NCI-H748 treated with DMSO at 0.1 percent for 48 hours (cell line): ENCODE data around the gene PLIN1.
"Not testable (repeated sequence)": the region's sequence is repeated elsewhere in the genome, so short reads cannot be mapped to it uniquely, and the experiment has no call there.

Experiments used
- DNase-seq: peaks from one replicate; lab custom pipeline; 2025; lab: John Stamatoyannopoulos, UW

Gene PLIN1, protein sequence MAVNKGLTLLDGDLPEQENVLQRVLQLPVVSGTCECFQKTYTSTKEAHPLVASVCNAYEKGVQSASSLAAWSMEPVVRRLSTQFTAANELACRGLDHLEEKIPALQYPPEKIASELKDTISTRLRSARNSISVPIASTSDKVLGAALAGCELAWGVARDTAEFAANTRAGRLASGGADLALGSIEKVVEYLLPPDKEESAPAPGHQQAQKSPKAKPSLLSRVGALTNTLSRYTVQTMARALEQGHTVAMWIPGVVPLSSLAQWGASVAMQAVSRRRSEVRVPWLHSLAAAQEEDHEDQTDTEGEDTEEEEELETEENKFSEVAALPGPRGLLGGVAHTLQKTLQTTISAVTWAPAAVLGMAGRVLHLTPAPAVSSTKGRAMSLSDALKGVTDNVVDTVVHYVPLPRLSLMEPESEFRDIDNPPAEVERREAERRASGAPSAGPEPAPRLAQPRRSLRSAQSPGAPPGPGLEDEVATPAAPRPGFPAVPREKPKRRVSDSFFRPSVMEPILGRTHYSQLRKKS

DNA sequence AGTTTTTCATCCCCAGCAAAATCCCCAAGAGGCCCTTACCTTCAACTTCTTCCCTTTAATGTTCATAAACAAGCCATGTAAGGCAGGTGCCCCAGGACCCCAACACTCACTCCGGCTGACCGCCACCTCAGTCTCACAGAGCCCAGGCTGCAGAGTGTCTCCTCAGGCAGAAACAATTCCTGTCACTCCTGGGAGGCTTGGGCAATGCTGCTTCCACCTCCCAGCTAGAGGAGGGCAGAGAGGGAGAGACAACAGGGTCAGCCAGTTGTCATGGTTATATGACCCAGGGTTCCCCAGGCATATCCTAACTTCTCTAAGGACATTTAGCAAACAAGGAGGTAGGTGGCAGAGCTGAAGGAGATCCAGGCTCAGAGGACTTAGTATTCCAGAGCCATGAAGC lies at the start of gene PLIN1:
TSS of gene PLIN1 (minus strand) at position 156 of the 400 bp plus-strand sequence. CDS start 1,878 bp downstream, outside the sequence.
- DNase-seq: no peak

DNA sequence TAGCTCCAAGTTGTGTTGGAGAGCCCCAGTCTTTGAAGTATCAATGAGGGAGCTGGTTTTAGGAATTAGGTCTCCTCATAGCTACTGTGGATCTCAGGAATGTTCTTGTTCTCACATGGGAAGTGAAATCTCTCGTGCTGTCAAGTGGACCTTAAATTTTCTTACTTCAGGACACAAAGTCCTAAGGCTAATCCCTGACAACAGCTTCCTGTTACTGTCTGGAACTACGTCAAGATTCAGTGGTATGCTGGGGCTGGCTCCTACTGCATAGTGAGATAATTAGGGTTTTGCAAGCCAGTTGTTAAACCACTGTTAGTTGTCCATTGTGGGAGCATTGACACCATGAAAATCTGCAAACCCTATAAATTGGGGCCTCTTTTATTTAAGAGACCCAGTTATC lies 49.1 kb upstream of the PLIN1 start:
- no peak for DNase-seq

DNA sequence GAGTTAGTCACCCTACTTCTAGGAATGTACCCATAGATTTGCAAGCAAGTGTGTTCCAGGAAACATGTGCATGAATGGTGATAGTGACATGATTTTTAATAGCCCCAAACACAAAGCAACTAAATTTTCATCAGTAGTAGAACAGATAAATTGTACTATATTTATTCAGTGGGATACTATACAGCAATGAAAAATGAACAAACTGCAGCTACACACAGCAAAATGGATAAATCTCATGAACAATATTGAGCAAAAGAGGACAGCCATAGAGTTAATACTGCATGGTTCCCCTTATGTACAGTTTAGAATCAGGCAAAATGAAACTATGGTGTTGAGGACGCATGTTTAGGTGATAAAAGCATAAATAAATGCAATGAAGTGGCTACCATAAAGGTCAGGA lies 45.9 kb upstream of the PLIN1 start:
- no peak for DNase-seq

DNA sequence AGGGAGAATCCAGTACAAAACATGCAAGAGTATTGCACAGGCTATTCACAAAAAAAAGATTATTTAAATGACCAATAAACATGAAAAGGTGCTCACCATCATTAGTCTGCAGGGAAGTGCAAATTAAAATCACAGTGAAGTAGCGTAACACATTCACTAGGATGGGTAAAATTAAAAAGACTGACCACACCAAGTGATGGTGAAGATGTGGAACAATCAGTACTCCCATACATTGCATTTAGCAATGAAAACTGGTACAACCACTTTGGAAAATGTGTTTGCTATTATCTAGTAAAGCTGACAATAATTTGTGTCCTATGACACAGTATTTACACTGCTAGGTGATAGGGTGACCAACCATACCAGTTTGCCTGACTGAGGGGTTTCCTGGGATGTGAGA lies 45.5 kb upstream of the PLIN1 start:
- DNase-seq: no peak

DNA sequence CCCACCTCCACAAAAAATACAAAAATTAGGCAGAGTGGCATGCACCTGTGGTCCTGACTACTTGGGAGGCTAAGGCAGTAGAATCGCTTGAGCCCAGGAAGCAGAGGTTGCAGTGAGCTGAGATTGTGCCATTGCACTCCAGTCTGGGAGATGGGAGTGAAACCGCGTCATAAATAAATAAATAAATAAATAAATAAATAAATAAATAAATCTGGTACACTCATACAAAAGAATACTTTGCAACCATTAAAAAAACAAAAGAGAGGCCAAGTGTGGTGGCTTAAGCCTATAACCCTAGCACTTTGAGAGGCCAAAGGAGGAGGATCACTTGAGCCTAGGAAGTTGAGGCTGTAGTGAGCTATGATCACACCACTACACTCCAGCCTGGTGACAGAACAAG lies 43.9 kb upstream of the PLIN1 start:
- DNase-seq: no peak

DNA sequence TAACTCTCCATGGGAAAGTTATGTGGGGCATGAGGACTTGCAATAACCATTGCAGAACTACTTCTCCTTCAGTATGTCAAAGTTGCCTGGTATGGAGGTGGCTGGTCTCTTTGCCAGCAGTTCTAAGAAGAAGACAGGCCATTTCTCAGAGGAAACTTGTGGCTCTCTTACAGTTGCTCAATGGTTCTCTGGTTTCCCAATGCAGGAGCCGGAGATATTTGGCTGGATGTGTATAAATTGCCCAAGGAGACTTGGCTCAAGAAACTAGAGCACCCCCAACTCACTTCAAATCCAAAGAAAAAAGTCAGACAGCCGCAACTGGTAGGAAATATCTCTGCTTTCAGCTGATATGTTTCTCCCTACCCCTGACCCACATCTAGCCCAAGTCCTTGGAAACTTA lies 35.6 kb upstream of the PLIN1 start:
- DNase-seq: no peak

DNA sequence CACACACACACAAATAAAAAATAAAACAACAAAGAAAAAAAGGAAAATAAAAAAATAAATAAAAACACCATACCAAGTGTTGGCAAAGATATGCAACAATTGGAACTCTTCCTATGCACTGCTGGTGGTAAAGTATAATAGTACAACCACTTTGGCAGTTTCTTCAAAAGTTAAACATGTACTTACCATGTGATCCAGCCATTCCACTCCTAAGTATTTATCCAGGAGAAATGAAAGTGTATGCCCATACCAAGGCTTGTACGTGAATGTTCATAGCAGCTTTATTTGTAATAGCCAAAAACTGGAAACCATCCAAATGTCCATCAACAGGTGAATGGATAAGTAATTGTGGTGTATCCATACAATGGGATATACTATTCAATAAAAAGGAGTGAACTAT lies 28.4 kb upstream of the PLIN1 start:
- peak; percentile 1 for DNase-seq

DNA sequence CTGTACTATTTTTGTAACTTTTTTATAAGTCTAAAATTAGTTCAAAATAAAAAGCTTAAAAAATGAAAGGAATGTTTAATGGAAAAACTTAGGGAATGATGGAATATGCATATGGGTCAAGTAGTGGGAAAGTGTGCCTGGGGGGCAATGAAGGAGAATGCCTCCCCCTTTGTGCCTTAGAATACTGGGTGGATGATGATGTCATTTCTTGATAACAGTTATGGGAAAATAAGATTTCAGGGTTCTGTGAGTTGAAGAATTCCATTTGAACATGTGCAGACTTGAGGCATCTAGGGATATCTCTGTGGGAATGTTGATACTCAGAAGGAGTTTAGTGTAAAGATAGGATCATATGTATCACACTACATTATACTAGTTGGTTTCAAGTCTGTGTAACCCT lies 25.2 kb upstream of the PLIN1 start:
- no peak for DNase-seq

DNA sequence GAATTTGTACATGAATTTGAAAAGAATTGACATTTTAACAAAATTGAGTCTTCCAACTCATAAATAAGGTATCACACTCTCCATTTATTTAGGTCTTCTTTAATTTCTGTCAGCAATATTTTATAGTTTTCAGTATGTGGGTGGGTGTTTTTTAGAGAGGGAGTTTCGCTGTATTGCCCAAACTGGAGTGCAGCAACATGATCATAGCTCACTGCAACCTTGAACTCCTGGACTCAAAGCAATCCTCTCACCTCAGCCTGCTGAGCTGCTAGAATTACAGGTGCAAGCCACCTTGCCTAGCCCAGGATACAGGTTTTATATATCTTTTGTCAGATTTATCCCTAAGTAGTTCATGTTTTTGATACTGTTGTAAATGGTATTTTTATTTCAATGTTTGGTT lies 16.0 kb upstream of the PLIN1 start:
- no peak for DNase-seq

DNA sequence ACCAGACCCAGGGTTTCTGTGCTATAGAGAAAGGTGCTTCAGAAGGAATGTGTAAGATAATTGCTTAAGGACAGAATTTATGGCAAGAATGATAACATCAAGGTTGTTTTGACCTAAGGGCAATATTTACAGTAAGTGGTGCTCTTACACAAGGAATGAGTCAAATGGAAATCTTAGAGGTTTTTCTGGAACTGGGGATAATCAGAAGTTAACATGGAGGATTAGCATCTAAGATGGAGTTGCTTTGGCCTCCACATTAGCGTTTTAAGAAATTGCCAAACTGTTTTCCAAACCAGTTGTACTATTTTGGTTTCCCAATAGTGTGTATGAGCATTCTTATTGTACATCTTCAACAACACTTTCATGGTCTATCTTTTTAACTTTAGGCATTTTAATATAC lies 14.5 kb upstream of the PLIN1 start:
- no peak for DNase-seq

DNA sequence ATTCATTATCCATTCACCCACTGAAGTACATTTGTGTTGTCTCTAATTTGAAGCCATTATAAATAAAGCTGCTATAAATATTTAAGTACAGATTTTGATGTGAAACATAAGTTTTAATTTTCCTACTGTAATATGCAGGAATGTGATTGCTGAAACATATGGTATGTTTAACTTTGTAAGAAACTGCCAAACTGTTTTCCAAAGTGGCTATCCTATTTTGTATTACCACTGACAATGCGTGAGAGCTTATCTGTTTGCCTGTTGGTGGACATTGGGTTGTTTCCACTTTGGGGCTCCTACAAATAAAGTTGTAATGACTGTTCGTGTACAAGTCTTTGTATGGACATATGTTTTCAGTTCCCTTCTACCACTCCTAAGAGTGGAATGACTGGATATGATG lies 13.9 kb upstream of the PLIN1 start:
- DNase-seq: no peak

DNA sequence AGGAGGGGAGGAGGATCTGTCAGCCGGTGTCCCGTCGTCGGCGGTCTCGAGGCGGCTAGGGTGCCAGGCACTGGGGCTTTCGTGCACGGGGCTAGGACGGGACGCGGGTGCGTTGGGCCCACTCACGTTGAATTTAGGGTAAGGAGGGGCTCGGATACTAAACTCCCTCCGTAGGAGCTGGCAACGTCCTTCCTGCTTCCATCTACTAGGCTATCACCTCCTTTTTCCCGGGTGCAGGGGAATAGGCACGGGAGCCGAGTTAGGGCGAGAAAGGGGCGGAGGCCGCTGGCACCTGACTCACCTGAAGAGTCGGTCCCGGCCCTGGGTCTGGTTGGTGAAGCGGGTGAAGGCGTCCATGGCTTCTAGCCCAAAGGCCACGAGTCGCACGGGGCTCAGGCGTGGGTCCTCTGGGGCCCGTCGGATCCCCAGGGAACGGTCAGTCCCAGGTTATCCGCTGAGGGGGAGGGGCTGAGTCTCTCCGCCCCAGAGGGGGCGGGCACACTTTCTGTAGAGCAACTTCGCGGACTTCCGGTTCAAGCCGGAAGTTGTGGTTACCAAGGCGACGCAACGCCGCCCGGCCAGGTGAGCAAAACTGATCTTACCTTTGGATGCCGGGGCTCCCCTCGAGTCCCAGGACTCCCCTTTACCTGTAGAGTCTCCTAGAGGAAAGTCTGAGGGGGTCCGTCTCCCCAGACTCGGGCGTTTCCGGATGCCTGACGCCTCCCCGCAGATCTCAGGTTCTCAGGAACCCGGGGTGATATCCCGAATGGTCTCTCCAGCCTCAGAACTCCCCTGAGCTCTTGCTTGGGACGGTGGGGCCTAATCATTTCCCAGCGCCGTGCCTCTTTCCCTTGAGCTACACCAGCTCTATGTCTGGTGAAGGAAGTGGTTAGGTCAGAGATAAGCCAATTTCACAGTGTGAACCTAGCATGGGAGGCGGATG lies 11.4 kb upstream of the PLIN1 start, which contains the start of the genes PEX11A and WDR93:
TSS of gene PEX11A (minus strand) at position 479 of the 943 bp plus-strand sequence. CDS start at position 357, 122 bp downstream.
TSS of gene WDR93 (plus strand) at position 536 of the 943 bp plus-strand sequence. CDS start 10,936 bp downstream, outside the sequence.
- DNase-seq: peak; percentile 13

DNA sequence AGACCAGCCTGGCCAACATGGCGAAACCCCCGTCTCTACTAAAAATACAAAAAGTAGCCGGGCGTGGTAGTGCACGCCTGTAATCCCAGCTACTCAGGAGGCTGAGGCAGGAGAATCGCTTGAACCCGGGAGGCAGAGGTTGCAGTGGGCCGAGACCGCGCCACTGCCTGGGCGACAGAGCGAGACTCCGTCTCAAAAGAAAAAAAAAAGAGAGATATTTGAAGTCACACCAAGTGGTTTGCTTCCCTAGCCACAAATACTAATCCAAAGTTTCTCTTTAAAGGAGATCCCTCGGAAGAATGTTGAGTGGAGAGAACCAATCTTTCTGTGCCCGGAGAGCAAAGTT lies 10.7 kb upstream of the PLIN1 start:
- DNase-seq: not testable (repeated sequence)

DNA sequence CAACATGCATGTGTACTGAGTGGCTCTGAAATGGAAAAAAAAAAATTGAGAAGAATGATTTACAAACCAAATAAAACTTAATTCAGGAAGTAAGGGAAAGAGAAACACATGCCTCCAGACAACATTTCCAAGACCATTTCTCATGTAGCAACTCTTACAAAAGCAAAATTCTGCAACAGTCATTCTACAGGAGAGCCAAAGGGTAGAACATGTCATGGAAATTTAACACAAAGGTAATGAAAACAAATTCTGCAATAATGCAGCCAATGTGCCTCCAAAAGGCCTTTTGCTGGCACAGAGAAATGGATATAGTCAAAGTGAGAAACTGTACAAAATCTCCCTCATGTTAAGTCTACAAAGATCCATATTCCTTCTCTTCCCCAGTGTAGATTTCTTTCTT lies 7.4 kb upstream of the PLIN1 start:
- DNase-seq: no peak

DNA sequence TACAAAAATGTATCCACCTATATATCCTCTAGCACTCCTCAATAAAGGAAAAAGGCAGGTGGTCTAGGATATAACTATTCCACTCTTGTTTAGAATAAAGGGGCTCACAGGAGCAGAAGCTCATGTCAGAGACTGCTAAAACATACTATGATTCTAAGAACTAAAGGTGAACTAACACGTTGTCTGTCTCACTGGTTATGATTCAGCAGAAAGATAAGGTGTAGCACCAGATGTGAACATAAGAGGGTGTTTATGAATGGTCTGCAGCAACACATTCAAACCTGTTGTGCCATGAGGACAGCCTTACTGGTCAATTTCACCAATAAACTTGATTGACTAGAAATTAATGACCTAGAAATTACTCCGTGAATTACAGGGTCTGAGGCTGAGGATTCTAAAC lies 6.8 kb upstream of the PLIN1 start:
- DNase-seq: no peak

DNA sequence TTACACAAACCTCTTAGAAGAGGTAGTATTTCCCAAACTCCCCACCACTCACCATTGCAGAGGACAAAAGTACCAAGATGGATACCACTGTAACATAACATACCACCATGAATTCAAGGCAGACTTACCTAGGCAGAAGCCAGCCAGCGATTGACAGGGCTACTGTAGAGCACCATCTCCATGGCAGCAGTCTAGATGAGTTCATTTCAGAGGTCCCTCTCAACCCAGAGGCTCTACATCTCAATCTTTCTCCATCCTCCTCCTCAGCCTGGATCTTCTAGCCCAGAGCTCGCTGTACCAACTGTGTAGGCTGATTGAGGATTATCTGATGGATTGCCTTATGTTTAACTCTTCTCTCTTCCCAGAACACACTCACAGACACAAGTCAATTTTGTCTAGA lies 2.0 kb upstream of the PLIN1 start:
- no peak for DNase-seq

DNA sequence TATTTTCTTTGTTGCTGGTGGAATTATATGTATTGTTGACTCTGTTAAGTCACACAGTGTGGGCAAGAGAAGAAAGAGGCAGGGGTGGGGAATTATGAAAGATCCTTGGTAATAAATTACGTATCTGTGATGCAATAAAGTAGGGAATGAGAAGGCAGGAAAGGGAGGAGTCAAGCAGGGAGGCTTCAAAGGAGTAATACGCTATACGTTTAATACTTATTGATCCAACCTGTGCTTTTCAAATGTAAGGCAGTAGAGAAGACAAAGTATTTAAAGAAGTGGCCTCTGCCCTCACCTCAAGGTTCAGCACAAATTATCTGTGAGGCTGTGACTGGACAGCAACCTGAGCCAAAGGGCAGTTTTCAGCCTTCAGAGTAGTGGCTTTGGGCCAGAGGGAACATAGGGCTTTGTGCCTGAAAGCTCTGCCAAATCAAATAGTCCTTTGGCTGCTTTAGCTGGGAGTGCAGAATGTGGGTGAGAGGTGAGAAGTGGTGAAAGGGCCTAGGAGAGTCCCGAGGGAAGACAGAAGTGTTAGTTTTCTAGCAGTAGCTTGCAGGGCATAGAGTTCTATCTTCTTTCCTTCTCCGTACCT lies 1.2 kb upstream of the PLIN1 start:
- no peak for DNase-seq

DNA sequence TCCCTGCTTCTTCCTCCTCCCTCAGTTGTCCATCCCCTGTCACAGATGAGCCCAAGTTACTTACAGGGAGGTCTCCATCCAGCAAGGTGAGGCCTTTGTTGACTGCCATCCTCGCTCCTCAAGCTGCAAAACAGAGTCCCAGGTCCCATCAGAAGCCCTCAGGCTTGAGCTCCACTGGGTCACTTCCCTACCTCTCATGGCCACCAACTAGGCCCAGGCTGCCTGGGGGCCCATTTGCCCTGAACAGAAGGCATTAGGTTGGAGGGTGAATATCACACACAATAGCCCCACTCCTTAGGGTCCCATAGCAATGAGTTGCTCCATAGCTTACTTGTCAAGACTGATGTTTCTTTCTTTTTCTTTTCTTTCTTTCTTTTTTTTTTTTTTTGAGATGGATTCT lies 1.8 kb downstream of the PLIN1 start:
- DNase-seq: no peak

DNA sequence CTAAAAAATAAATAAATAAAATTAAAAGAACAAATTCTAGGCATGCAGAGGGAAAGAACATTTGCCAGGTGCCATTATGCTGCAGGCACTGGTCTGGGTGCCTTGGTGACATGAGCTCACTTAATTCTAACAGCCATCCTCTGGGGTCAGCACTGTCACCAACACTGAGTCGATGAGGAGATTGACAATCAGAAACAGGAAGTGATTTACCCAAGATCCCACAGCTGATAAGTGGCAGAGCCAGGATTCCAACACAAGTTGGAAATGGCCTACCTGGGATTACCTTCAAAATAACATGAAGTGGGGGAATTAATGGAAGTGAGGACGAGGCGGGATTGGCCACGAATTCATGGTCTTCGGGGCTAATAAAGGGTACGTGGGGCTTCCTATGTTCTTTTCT lies 3.6 kb downstream of the PLIN1 start:
- DNase-seq: no peak

DNA sequence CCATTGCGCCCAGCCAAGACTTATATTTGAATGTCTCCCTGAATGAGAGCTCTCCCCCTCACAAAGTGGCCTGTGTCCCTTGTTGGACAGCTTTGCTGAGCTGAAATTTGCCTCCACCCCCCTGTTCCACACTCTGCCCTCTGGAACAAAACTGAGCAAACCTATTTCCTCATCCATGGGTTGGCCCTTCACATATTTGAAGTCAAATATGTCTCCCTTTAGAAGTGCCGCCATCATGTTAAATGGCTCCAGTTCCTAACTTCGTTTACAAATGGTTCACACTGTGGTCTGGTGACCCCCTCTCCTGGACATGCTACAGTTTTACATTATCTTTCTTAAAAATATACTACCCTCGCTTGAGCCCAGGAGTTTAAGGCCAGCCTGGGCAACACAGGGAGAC lies 4.6 kb downstream of the PLIN1 start:
- DNase-seq: no peak

DNA sequence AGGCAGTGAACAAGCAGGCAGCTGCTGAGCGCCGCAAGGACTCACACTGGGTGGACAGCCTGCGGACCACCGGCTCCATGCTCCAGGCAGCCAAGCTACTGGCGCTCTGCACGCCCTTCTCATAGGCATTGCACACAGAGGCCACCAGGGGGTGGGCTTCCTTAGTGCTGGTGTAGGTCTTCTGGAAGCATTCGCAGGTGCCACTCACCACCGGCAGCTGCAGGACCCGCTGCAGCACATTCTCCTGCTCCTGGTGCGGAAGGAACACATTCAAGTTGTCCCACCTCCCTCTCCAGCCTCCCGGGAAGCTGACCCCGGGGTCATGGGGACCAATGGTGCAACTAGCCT lies 6.0 kb downstream of the PLIN1 start:
- DNase-seq: no peak
